HepG2 (cell line): ENCODE measurements around the gene SLC39A2. TPM values are rescaled to one million over a fixed set of nuclear protein-coding genes. Genes with fewer than 3 reads are reported as not detected.

Experiments used
- AKAP8 ChIP-seq: sonication (generic); formaldehyde crosslinking; IDR thresholded peaks from 2 replicates; pipeline ENCODE4 v1.5.1; 2020; ENCODE audit warnings: mild to moderate bottlenecking, missing genetic modification reagents
- BORCS8-MEF2B ChIP-seq: sonication (generic); formaldehyde crosslinking; IDR thresholded peaks from 2 replicates; pipeline ENCODE4 v1.8.0; 2022; ENCODE audit warnings: mild to moderate bottlenecking, missing genetic modification reagents
- GABPA ChIP-seq, 2 experiments: IDR thresholded peaks; 2 replicates each; pipeline ENCODE4 v1.6.1; 2011 to 2016; ENCODE audit warnings: low read depth in 2 of 2, low read length in 1 of 2, missing biosample characterization in 1 of 2, missing genetic modification characterization in 1 of 2
- HNRNPH1 ChIP-seq: fragments of 200-400 bp; formaldehyde crosslinking; optimal IDR thresholded peaks from 2 replicates; pipeline ENCODE3; 2017; ENCODE audit warnings: mild to moderate bottlenecking, low read depth, low read length
- KDM6A ChIP-seq: IDR thresholded peaks from 2 replicates; pipeline ENCODE4 v1.6.1; 2016; ENCODE audit warnings: low read depth
- MAFF ChIP-seq: IDR thresholded peaks from 2 replicates; pipeline ENCODE4 v1.6.1; 2011; ENCODE audit warnings: low read depth, low read length, improper control_type of control experiment
- PAX8 ChIP-seq: sonication (generic); formaldehyde crosslinking; IDR thresholded peaks from 2 replicates; pipeline ENCODE4 v1.8.0; 2022; ENCODE audit warnings: mild to moderate bottlenecking, missing genetic modification reagents, borderline replicate concordance
- SIX1 ChIP-seq: sonication (generic); formaldehyde crosslinking; IDR thresholded peaks from 2 replicates; pipeline ENCODE4 v1.4.0; 2020; ENCODE audit warnings: missing genetic modification reagents, borderline replicate concordance
- SMAD9 ChIP-seq: sonication (generic); formaldehyde crosslinking; IDR thresholded peaks from 2 replicates; pipeline ENCODE4 v1.5.1; 2020; ENCODE audit warnings: mild to moderate bottlenecking, missing genetic modification reagents
- SYNCRIP ChIP-seq: fragments of 200-400 bp; formaldehyde crosslinking; IDR thresholded peaks from 2 replicates; pipeline ENCODE4 v1.6.1; 2018; ENCODE audit warnings: mild to moderate bottlenecking, low read depth, low read length; ENCODE audit not compliant: insufficient read depth
- TBL1XR1 ChIP-seq: fragments of 150-350 bp; IDR thresholded peaks from 2 replicates; pipeline ENCODE4 v1.6.1; 2014; ENCODE audit warnings: borderline replicate concordance, low read length; ENCODE audit not compliant: partially characterized antibody
- ZBTB37 ChIP-seq: sonication (generic); formaldehyde crosslinking; IDR thresholded peaks from 2 replicates; pipeline ENCODE4 v1.4.0; 2020; ENCODE audit warnings: mild to moderate bottlenecking, missing genetic modification reagents
- ZNF20 ChIP-seq: sonication (generic); formaldehyde crosslinking; IDR thresholded peaks from 2 replicates; pipeline ENCODE4 v1.4.0; 2020; ENCODE audit warnings: mild to moderate bottlenecking, moderate library complexity, missing genetic modification reagents
- ZNF329 ChIP-seq: sonication (generic); formaldehyde crosslinking; IDR thresholded peaks from 2 replicates; pipeline ENCODE4 v1.9.0; 2021; ENCODE audit warnings: low read depth, mild to moderate bottlenecking, missing genetic modification reagents
- ZNF34 ChIP-seq: sonication (generic); formaldehyde crosslinking; IDR thresholded peaks from 2 replicates; pipeline ENCODE4 v1.4.0; 2020; ENCODE audit warnings: mild to moderate bottlenecking, missing genetic modification reagents, borderline replicate concordance
- ZNF343 ChIP-seq: sonication (generic); formaldehyde crosslinking; IDR thresholded peaks from 2 replicates; pipeline ENCODE4 v1.4.0; 2020; ENCODE audit warnings: mild to moderate bottlenecking, missing genetic modification reagents
- ZNF550 ChIP-seq: sonication (generic); formaldehyde crosslinking; IDR thresholded peaks from 2 replicates; pipeline ENCODE4 v1.4.0; 2020; ENCODE audit warnings: mild to moderate bottlenecking, missing genetic modification reagents, borderline replicate concordance
- ZNF570 ChIP-seq: sonication (generic); formaldehyde crosslinking; IDR thresholded peaks from 2 replicates; pipeline ENCODE4 v1.4.0; 2020; ENCODE audit warnings: mild to moderate bottlenecking, missing genetic modification reagents, borderline replicate concordance
- ZNF768 ChIP-seq: sonication (generic); formaldehyde crosslinking; IDR thresholded peaks from 2 replicates; pipeline ENCODE4 v1.4.0; 2020; ENCODE audit warnings: missing genetic modification reagents
- polyA plus RNA-seq, 8 experiments: library from polyadenylated mRNA; depleted of rRNA in 3 of 8; stranded (reverse) in 7 of 8; unstranded in 1 of 8; fragments of >200 nt; fragmentation: Illumina TruSeq in 4 of 8; extraction: Trizol in 4 of 8; gene quantifications; 2 replicates each; pipeline versions ENCODE4 v1.2.1 to v1.2.3, GENCODE V29; 2011 to 2016; ENCODE audit warnings: low read depth in 4 of 8, missing spikeins in 1 of 8, mixed read lengths in 1 of 8; ENCODE audit not compliant: insufficient read depth in 1 of 8
- total RNA-seq, 5 experiments: library from RNA; depleted of rRNA; stranded (reverse); fragments of >200 nt; fragmentation: Illumina TruSeq; extraction: Trizol; gene quantifications; 2 replicates each; pipeline ENCODE4 v1.2.3, GENCODE V29; 2016; ENCODE audit warnings: low read depth in 1 of 5
- TF ChIP-seq, protein P1 (sequence below): sonication (generic); formaldehyde crosslinking; IDR thresholded peaks from 2 replicates; pipeline ENCODE4 v1.5.0; 2020; ENCODE audit warnings: missing genetic modification reagents
- TF ChIP-seq, protein P2 (sequence below): sonication (generic); formaldehyde crosslinking; IDR thresholded peaks from 2 replicates; pipeline ENCODE4 v1.4.0; 2020; ENCODE audit warnings: missing genetic modification reagents, mild to moderate bottlenecking, borderline replicate concordance

SLC39A2 gene
- total and polyA plus RNA-seq, 2 of the 13 experiments (the other 11 are each of a cell fraction or from before 2014, with no cell fraction given), result 0.08 to 0.11 TPM

DNA sequence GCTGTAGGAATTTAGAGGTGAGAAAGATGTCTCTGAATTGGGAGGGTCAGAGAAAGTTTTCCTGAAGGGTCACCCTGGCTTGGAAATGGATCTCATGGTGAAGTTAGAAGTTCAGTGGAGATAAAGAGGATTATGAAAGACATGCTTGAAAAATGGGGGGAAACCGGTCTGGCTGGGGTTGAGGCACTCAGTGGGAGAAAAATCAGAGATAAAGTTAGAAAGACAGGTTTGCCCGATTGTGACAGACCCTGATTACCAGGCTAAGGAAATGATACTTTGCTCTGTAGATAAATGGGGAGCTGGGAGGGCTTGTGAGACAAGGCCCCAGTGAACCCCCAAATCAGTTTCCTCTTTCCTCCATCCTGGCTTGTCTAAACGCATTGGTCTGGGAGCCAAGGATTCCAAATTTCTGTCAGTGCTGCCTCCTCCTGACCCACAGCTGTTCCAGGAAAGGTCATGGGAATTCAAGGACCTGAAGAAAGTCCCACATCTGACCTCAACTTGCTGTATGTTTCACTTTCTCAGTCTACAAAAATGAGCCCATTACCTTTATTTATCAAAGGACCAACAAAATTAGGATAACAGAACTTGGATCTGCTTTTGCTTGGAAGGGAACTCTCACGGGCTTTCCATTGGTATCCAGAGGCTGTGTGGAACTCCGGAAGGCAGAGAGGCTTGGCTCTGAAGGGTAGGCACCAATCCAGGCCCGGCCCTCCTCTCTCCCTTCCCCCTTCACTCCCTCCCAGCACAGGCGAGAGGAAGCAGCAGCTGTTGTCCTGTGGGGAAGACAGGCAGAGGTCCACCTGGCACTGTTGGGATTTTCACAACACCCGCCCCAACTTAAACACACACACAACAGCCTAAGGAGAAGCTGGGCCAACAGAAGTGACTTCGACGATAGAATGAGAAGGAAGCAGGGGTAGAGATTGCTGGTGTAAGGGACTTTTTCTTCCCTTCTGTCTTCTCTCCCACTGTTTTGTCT lies 39.6 kb downstream of the SLC39A2 start (continued):
- TF ChIP-seq, protein P1, sequence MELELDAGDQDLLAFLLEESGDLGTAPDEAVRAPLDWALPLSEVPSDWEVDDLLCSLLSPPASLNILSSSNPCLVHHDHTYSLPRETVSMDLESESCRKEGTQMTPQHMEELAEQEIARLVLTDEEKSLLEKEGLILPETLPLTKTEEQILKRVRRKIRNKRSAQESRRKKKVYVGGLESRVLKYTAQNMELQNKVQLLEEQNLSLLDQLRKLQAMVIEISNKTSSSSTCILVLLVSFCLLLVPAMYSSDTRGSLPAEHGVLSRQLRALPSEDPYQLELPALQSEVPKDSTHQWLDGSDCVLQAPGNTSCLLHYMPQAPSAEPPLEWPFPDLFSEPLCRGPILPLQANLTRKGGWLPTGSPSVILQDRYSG (CRISPR knock-in tag), result no peak
- TF ChIP-seq SIX1 (CRISPR knock-in tag) (no peak), SMAD9 (CRISPR knock-in tag) (no peak), SYNCRIP (no peak), MAFF (no peak), PAX8 (CRISPR knock-in tag) (no peak), BORCS8-MEF2B (CRISPR knock-in tag) (no peak), ZNF768 (CRISPR knock-in tag) (no peak), ZNF570 (CRISPR knock-in tag) (no peak), TBL1XR1 (no peak), ZBTB37 (0 out of 2 replicates have a peak, but pooled peaks have one; percentile 34), KDM6A (CRISPR knock-in tag) (no peak), GABPA (IDR thresholded peaks at IDR 0.05; ENCODE audit: low read depth, low read length) (no peak), GABPA (CRISPR knock-in tag; IDR thresholded peaks at IDR 0.05; ENCODE audit: low read depth) (no peak), ZNF329 (no peak), ZNF550 (CRISPR knock-in tag) (no peak), ZNF34 (CRISPR knock-in tag) (no peak), ZNF20 (no peak), HNRNPH1 (no peak), ZNF343 (CRISPR knock-in tag) (0 out of 2 replicates have a peak, but pooled peaks have one; percentile 20), AKAP8 (CRISPR knock-in tag) (no peak)
- TF ChIP-seq, protein P2, sequence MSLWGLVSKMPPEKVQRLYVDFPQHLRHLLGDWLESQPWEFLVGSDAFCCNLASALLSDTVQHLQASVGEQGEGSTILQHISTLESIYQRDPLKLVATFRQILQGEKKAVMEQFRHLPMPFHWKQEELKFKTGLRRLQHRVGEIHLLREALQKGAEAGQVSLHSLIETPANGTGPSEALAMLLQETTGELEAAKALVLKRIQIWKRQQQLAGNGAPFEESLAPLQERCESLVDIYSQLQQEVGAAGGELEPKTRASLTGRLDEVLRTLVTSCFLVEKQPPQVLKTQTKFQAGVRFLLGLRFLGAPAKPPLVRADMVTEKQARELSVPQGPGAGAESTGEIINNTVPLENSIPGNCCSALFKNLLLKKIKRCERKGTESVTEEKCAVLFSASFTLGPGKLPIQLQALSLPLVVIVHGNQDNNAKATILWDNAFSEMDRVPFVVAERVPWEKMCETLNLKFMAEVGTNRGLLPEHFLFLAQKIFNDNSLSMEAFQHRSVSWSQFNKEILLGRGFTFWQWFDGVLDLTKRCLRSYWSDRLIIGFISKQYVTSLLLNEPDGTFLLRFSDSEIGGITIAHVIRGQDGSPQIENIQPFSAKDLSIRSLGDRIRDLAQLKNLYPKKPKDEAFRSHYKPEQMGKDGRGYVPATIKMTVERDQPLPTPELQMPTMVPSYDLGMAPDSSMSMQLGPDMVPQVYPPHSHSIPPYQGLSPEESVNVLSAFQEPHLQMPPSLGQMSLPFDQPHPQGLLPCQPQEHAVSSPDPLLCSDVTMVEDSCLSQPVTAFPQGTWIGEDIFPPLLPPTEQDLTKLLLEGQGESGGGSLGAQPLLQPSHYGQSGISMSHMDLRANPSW, result no peak
